ENCODE measurements around the gene PTCRA.

Gene PTCRA

GRCh38 chr6:42904467-42904866 is 11.4 kb upstream of the PTCRA start:
- no peak for DNase-seq (ENCODE audit: low spot score)

GRCh38 chr6:42907336-42907735 is 8.5 kb upstream of the PTCRA start:
- DNase-seq (ENCODE audit: low spot score) = no peak

GRCh38 chr6:42909835-42910234 is 6.0 kb upstream of the PTCRA start:
- no peak for DNase-seq (ENCODE audit: low spot score)

- DNase-seq (ENCODE audit: low spot score) = no peak
These were observed 4.5 kb upstream of the PTCRA start for GRCh38 chr6:42911171-42912021.

GRCh38 chr6:42914546-42914945 is 1.3 kb upstream of the PTCRA start:
- DNase-seq (ENCODE audit: low spot score) = no peak

GRCh38 chr6:42916288-42916687 is 435 bp downstream of the PTCRA start:
- DNase-seq (ENCODE audit: low spot score) = no peak

- DNase-seq (ENCODE audit: low spot score) = no peak
These were observed 5.9 kb downstream of the PTCRA start for GRCh38 chr6:42921801-42922200.

GRCh38 chr6:42923666-42924065 is 7.8 kb downstream of the PTCRA start:
- DNase-seq (ENCODE audit: low spot score) = no peak

- DNase-seq (ENCODE audit: low spot score) = no peak
These were observed 9.5 kb downstream of the PTCRA start for GRCh38 chr6:42925248-42925857.

GRCh38 chr6:42928986-42929820 is 13.3 kb downstream of the PTCRA start, which contains the start of gene CNPY3:
TSS of gene CNPY3 (plus strand) at chr6:42929480. CDS start at chr6:42929571, 91 bp downstream.
- DNase-seq (ENCODE audit: low spot score) = peak; percentile 82

- no peak for DNase-seq (ENCODE audit: low spot score)
These were observed 14.0 kb downstream of the PTCRA start for GRCh38 chr6:42929821-42930360.

GRCh38 chr6:42932412-42932811 is 16.6 kb downstream of the PTCRA start:
- DNase-seq (ENCODE audit: low spot score) = no peak

GRCh38 chr6:42933205-42933604 is 17.4 kb downstream of the PTCRA start:
- no peak for DNase-seq (ENCODE audit: low spot score)

GRCh38 chr6:42935322-42935721 is 19.5 kb downstream of the PTCRA start:
- no peak for DNase-seq (ENCODE audit: low spot score)

- no peak for DNase-seq (ENCODE audit: low spot score)
These were observed 20.5 kb downstream of the PTCRA start for GRCh38 chr6:42936398-42936797.

- no peak for DNase-seq (ENCODE audit: low spot score)
These were observed 21.9 kb downstream of the PTCRA start for GRCh38 chr6:42937548-42938427.

- no peak for DNase-seq (ENCODE audit: low spot score)
These were observed 22.6 kb downstream of the PTCRA start for GRCh38 chr6:42938428-42938796.

- DNase-seq (ENCODE audit: low spot score) = no peak
These were observed 23.3 kb downstream of the PTCRA start for GRCh38 chr6:42938987-42939809.

GRCh38 chr6:42939810-42940167 is 23.9 kb downstream of the PTCRA start:
- DNase-seq (ENCODE audit: low spot score) = no peak

GRCh38 chr6:42940493-42941045 is 24.7 kb downstream of the PTCRA start:
- DNase-seq (ENCODE audit: low spot score) = no peak
